Amniotic epithelial cell (primary cell): ENCODE data around the gene SLC25A6.
"Not testable (repeated sequence)": the region's sequence is repeated elsewhere in the genome, so short reads cannot be mapped to it uniquely, and the experiment has no call there.

ENCODE experiments used
- DNase-seq: peaks from one replicate; pipeline ENCODE4 v3.0.0-alpha.2; 2010; ENCODE audit warnings: low read depth

SLC25A6 gene

GRCh38 chrX:1412551-1413161 lies 20.7 kb upstream of the SLC25A6 start:
- no peak for DNase-seq

GRCh38 chrX:1411326-1411725 lies 19.4 kb upstream of the SLC25A6 start:
- no peak for DNase-seq

GRCh38 chrX:1407035-1407434 lies 15.1 kb upstream of the SLC25A6 start:
- no peak for DNase-seq

GRCh38 chrX:1405769-1406168 lies 13.9 kb upstream of the SLC25A6 start:
- not testable (repeated sequence) for DNase-seq

GRCh38 chrX:1403867-1404266 lies 12.0 kb upstream of the SLC25A6 start:
- DNase-seq, result not testable (repeated sequence)

GRCh38 chrX:1403228-1403627 lies 11.3 kb upstream of the SLC25A6 start:
- no peak for DNase-seq

GRCh38 chrX:1401611-1402430 lies 9.9 kb upstream of the SLC25A6 start:
- DNase-seq, result no peak

GRCh38 chrX:1400742-1401471 lies 9.0 kb upstream of the SLC25A6 start:
- no peak for DNase-seq

- no peak for DNase-seq
These were observed 8.1 kb upstream of the SLC25A6 start for GRCh38 chrX:1400049-1400448.

- no peak for DNase-seq
These were observed 6.8 kb upstream of the SLC25A6 start for GRCh38 chrX:1398431-1399340.

GRCh38 chrX:1397441-1398270 lies 5.7 kb upstream of the SLC25A6 start:
- no peak for DNase-seq

- no peak for DNase-seq
These were observed 5.1 kb upstream of the SLC25A6 start for GRCh38 chrX:1397001-1397400.

GRCh38 chrX:1395646-1396216 lies 3.8 kb upstream of the SLC25A6 start:
- DNase-seq, result no peak

GRCh38 chrX:1394731-1395501 lies 3.0 kb upstream of the SLC25A6 start:
- DNase-seq, result no peak

- DNase-seq, result no peak
These were observed 2.1 kb upstream of the SLC25A6 start for GRCh38 chrX:1393871-1394615.

GRCh38 chrX:1392376-1393068 lies 609 bp upstream of the SLC25A6 start:
- peak; percentile 66 for DNase-seq

- no peak for DNase-seq
These were observed 575 bp downstream of the SLC25A6 start for GRCh38 chrX:1391370-1391706.

GRCh38 chrX:1390621-1391369 lies 1.1 kb downstream of the SLC25A6 start:
- DNase-seq, result no peak
